NCI-H526 treated with DMSO at 0.1 percent for 48 hours (cell line): ENCODE measurements around the gene TMEM87B.

Source experiments
- DNase-seq: peaks from one replicate; lab custom pipeline; 2025; lab: John Stamatoyannopoulos, UW

TMEM87B gene

GRCh38 chr2:112151271-112151670 is 96.2 kb downstream of the TMEM87B start:
- DNase-seq, result no peak

DNA sequence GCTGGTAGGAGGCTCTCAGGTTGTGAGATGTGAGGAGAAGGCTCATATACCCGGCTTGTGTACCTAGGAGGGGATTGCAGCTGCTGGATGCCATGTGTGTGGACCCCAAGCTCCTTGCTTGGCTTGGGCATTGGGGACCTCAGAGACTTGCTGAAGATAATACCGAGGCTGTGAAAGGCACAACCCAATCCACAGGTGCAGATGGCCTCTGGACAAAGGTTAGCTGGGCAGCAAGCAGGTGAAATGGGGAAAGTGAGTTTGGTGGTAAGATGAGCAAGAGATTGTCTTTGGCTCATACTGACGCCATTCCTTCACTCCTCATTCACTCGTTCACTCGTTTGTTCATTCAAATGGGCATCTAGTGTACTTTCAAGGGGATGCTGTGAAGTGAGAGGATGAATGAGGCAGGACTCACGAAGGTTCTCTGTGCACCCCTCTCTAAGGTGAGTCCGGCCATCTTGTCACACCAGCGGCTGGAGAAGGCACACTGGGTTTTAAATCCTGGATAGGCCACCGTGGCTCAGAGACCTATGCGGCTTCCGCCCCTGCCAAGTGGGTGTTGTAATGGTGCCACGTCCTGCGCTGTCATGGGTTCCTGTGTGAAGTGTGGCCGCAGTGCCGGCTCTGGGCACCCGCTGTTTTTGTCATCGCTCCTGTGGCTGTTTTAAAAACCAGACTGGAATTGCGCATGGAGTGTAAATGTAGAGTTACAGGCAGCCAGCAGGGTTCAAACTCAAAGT is 96.8 kb downstream of the TMEM87B start:
- no peak for DNase-seq

DNA sequence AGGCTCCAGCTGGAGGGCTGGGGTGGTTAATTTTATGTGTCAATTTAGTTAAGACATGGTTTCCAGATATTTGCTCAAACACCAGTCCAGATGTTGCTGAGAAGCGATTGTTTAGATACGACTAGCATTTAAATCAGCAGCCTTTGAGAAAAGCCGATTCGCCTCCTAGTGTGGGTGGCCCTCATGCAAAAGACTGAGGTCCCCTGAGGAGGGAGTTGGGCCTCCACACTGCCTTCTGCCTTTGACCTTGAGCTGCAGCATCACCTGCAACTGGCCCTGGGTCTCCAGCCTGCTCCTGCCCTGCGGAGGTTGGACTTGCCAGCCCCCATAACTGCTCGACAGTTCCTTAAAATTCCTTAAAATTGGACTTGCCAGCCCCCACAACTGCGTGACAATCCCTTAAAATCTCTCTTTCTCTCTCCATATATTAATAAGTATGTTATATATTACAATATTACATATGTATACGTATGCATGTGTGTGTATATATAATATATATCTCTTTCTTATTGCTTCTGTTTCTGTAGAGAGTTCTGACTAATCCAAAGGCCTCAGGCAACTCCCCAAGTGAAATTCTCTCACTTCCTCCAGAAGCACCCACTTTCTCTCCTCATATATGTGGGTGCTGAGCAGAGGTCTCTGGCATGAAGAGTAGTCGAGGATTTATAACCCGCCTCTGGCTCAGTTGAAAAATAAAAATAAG is 97.6 kb downstream of the TMEM87B start:
- no peak for DNase-seq

GRCh38 chr2:112153179-112153490 is 98.1 kb downstream of the TMEM87B start:
- DNase-seq, result no peak

DNA sequence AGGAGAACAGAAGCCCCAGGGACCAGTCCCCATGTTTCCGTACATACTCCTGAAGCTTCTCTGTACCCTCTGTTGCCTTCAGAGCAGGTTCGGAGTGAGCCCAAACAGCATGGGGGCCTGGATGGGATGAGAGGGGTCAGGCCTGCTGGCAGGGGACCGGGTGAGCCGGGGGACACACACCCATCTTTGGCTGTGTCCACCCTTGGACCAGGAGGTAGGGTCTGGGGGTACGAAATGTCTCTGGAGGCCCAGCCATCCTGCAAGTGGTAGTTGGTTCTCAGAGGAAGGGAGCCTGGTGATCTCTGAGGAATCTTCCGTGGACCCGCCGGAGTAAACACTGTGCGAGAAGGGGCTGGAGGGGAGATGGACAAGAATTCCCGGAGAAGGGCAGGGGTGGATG is 98.4 kb downstream of the TMEM87B start:
- no peak for DNase-seq

GRCh38 chr2:112154246-112155117 is 99.4 kb downstream of the TMEM87B start:
- DNase-seq, result no peak

GRCh38 chr2:112155331-112156151 is 100.5 kb downstream of the TMEM87B start:
- DNase-seq, result no peak

DNA sequence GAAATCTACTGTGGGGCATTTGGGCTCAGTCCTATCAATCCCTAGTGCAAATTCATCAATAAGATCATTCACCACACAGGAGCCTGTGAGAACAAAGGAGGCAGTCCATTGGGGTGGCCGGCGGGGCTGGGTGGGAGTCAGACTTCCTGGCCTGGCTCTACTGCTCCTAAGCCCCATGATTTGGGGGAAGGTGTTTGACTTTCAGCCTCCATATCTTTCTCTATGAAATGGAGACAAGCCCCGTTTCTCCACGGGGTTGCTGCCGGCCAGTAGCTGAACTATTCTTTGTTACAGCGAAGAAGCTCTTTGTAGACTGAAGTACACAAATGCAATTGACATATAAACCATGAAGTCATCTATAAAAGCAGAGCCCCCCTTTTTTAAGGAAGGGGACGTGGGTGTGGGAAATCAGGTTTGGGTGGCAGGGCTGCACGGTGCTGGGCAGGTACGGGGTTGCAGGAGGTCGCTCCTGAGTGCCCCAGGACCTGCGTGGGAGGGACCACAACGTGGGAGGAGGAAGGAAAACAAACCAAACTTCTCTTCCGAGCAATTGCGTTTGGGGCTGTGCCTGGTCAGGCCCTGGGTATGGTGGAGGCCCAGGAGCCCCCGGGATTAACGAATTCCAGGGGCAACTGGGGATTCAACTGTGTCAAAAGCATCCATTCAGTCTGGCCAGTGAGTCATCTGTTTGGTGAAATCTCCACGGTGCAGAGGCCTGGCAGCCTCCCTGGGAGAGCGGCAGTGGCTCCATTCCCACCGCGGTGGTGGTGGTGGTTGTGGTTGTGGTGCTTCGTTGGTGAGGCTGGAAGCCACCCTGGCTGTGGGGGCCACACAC is 101.3 kb downstream of the TMEM87B start:
- no peak for DNase-seq

- DNase-seq, result no peak
These were observed 102.4 kb downstream of the TMEM87B start for GRCh38 chr2:112157472-112157871.

DNA sequence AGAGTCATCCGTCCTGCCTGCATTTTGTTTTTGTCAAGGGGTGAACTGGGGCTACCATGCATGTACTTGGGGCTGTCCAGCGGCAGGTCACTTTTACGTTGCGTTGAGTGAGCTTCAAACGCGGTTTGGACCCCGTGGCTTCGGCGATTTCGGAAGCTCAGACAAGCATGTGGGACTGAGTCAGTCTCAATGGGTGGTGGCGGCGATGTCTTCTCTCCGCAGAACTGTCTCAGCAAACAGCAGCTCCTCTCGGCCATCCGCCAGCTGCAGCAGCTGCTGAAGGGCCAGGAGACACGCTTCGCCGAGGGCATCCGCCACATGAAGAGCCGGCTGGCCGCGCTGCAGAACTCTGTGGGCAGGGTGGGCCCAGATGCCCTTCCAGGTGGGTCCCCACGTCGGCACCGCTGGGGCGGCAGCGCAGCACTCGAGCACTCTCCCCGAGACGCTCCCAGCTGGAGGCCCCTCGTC is 104.4 kb downstream of the TMEM87B start:
- DNase-seq, result no peak

DNA sequence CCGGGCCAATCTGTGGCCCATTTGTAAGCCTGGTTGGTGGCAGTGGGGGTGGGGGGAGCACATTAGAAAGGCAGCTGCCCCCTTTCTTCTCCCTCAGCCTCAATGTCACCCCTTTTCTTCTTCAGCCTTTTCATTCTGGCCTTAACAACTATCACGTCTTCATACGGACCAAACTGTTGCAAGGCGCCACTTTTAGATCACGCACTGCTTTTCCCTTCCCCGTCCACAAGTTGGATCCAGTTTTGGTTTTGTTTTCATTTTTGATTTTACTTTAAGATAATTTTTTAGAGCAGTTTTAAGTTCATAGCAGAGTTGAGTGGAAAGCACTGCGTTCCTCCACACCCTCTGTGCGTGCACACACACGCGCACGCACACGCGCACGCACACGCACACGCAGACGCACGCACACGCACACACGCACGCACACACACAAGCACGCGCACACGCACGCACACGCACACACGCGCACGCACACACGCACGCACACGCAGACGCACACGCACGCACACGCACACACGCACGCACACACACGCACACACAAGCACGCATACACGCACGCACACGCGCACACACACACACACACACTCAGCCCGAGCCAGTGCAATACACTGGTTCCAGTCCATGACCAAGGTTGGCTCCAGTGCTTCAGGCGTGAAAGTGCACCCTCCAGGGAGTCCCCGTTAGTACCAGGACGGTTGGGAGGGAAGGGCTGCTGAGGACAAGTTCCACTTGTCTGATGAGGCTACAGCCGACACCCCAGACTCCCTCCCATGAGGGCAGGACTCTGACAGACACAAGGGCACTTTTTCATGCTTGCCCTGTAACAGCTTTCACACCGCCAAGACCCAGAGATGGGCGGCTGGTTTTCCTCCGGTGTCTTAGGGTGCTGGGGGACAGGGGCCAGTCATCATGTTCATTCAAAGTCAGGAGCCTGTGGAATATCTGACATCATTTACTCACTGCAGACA is 105.5 kb downstream of the TMEM87B start:
- DNase-seq, result no peak

DNA sequence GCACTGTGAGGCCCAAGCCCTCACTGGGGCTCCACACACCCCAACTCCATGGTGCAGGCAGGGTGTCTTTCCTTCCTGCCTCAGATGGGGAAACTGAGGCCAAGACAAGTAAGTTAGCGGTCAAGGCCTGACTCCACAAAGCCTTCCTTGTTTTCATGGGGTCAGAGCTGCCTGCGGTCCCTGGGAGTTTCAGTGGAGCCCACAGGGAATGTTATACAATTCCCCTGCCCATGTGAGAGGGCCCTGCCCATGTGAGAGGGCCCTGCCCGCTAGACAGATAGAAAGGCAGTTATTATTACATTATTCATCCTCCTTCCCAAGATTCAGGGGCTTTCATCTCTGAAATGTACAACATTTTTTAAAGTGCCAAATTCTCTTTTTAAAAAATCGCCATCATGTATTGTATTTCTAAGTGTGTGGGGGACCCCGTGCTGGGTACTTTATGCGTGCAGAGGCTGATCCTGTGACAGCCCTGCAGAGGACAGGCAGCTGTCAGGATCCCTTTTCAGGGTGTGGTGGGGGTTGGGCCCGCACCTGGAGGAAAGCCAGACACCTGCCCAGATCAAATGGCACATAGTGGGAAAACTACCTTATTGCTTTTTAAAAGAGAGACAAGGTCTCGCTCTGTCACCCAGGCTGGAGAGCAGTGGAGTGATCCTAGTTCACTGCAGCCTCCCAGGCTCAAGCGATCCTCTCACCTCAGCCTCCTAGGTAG is 106.5 kb downstream of the TMEM87B start:
- no peak for DNase-seq

GRCh38 chr2:112162341-112162740 is 107.3 kb downstream of the TMEM87B start:
- no peak for DNase-seq

GRCh38 chr2:112162956-112163355 is 107.9 kb downstream of the TMEM87B start:
- no peak for DNase-seq

DNA sequence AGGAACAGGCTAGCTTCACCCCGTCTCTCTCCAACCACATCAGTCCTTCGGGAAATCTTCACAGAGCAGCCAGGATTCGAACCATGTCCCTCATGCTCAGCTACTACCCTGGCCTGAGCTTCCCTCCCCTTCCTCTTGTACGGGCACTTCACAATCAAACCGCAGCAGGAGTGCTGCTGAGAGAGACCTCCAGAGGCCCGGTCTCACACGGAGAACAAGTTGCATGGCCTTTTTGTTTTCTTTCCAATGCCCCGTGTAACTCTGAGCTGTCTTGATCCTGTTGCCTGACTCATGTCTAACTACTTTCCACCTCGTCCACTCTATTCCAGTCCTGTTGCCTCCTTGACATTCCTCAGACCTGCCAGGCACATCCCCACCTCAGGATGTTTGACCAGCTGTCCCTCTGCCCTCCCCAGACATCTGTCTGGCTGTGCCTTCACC is 108.5 kb downstream of the TMEM87B start:
- no peak for DNase-seq

DNA sequence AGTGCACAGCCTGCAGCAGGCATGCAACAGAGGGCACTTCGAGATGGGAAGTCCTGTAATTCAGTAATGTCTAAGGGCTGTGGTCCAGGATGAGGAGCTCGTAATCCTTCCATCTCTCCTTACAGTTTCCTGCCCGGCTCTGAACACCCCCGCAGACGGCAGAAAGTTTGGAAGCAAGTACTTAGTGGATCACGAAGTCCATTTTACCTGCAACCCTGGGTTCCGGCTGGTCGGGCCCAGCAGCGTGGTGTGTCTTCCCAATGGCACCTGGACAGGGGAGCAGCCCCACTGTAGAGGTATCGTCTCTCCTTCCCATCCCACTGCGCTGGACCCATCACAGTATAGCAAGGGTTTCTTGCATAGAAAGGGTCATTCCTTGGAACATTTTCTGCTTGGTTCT is 109.8 kb downstream of the TMEM87B start:
- DNase-seq, result no peak

DNA sequence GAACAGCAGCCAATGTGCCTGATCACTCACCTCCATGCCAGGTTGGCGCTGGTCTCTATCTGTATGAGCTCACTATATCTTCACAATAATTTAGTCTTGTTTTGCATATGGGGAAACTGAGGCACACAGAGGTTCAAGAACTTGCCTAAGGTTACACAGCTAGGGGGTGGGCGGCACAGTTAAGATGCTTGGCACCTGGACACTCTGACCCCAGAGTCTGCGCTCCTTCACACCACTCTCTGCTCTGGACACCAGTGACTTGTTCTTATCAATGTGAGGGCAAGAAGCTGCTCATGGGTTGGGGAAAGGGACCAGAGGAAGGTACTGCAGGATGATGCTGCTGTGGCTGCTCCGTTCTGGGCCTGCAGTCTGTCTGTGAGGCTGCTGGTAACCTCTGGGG is 110.2 kb downstream of the TMEM87B start:
- DNase-seq, result no peak

DNA sequence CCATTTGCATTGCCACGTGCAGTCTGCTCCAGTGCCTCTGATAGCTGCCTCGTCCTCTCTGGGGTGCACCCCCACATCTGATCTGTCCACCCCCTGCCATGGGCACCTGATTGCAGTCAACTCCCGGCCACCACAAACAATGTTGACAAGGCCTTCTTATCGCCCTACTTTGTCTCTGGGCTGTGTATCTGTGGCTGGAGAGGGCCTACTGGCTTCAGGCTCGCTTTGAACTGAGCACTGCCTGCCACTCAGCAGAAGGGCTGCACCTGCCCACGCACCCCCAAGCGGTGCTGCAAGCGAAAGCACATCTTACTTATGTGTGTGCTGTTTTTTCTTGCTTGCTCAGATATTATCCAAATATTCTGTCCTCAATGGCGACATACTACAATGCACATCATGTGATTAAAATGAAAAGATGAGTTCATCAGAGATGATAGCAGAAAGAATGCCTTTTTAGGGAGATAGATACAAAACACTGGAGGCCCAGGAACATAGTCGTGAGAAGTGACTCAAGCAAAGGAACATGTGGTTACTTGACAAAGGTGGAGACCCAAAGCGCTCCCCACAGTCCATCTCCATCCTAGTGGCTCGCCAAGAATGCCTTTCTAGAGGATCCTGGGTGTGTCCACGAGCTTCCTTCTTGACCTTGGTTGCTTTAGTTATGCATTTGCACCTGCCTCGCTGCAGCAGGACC is 111.9 kb downstream of the TMEM87B start:
- no peak for DNase-seq
